H1 (cell line): ENCODE data around the gene SCN7A.

Source experiments
- CHD2 ChIP-seq: IDR thresholded peaks from 2 replicates; pipeline ENCODE4 v1.6.1; 2012; ENCODE audit warnings: low read length, improper control_type of control experiment
- CTCF ChIP-seq, 3 experiments: IDR thresholded peaks; 1 replicate in 2 of 3; 2 replicates in 1 of 3; pipeline versions ENCODE4 v1.5.1 to v1.6.1; 2011; ENCODE audit warnings: low read length in 3 of 3, mild to moderate bottlenecking in 3 of 3, inconsistent platforms in 2 of 3, low read depth in 1 of 3, moderate library complexity in 1 of 3; ENCODE audit not compliant: insufficient read depth in 1 of 3; ENCODE audit errors: control extremely low read depth in 1 of 3
- E2F6 ChIP-seq: IDR thresholded peaks from 2 replicates; pipeline ENCODE4 v1.6.1; 2012; ENCODE audit warnings: inconsistent platforms
- EGR1 ChIP-seq: IDR thresholded peaks from 2 replicates; pipeline ENCODE4 v1.6.1; 2011; ENCODE audit warnings: low read depth, low read length, borderline replicate concordance
- EZH2 ChIP-seq: fragments of 200-600 bp; sonication (generic); IDR thresholded peaks from 2 replicates; pipeline ENCODE4 v1.7.1; 2012; ENCODE audit warnings: low read depth, mild to moderate bottlenecking, moderate library complexity, low read length, inconsistent platforms; ENCODE audit not compliant: severe bottlenecking
- GABPA ChIP-seq: IDR thresholded peaks from 2 replicates; pipeline ENCODE4 v1.6.1; 2011; ENCODE audit warnings: mild to moderate bottlenecking, low read length, moderate library complexity, borderline replicate concordance; ENCODE audit not compliant: insufficient read depth
- KDM1A ChIP-seq: fragments of 200-600, 300-600 bp; sonication (generic); IDR thresholded peaks from 2 replicates; pipeline ENCODE4 v1.7.1; 2016; ENCODE audit warnings: mild to moderate bottlenecking, low read length, borderline replicate concordance
- POLR2A ChIP-seq, 2 experiments: IDR thresholded peaks; 1 replicate in 1 of 2; 2 replicates in 1 of 2; pipeline ENCODE4 v1.6.1; 2011; ENCODE audit warnings: low read depth in 2 of 2, low read length in 2 of 2, mild to moderate bottlenecking in 2 of 2; ENCODE audit errors: control extremely low read depth in 1 of 2

- TF ChIP-seq GABPA, result no peak
- TF ChIP-seq KDM1A, result no peak
- TF ChIP-seq EZH2, result no peak
- no peak for TF ChIP-seq CTCF (IDR thresholded peaks at IDR 0.05; ENCODE audit: control extremely low read depth in 1 of 3, insufficient read depth in 1 of 3, low read depth in 1 of 3, low read length in 3 of 3)
- TF ChIP-seq EGR1, result no peak
- TF ChIP-seq POLR2A (IDR thresholded peaks at IDR 0.05; ENCODE audit: control extremely low read depth in 1 of 2, low read depth in 2 of 2, low read length in 2 of 2), result no peak
- TF ChIP-seq E2F6, result no peak
- no peak for TF ChIP-seq CHD2
These were observed 109.3 kb downstream of the SCN7A start for GRCh38 chr2:166384774-166385173.
